Gastrocnemius medialis (tissue), 4 donors: ENCODE results near the gene MKLN1. TPM values are rescaled to one million over a fixed set of nuclear protein-coding genes. Genes with fewer than 3 reads are reported as not detected.
A peak's percentile ranks its signal among the peaks of the same experiment; 100 is the strongest.

Source experiments
- ATAC-seq, 2 donors: fragments of 150-250 bp; one replicate each; pipeline ENCODE4 v1.9.1; 2016
- DNase-seq, 2 donors: peaks; one replicate each; pipeline ENCODE4 v3.0.0-alpha.2; 2019
- H3K27ac ChIP-seq, 4 donors: fragments of 200-600 bp; sonication (generic); 1 replicate in 1 of 4; 2 replicates in 3 of 4; pipeline ENCODE4 v1.5.1; 2016 to 2018; ENCODE audit warnings: mild to moderate bottlenecking in 2 of 4, moderate library complexity in 1 of 4
- H3K27me3 ChIP-seq, 3 donors: fragments of 200-600 bp; sonication (generic) in 2 of 3; 1 replicate in 1 of 3; 2 replicates in 2 of 3; pipeline versions ENCODE4 v1.5.1 to v1.6.0; 2016 to 2019; ENCODE audit warnings: mild to moderate bottlenecking in 1 of 3, moderate library complexity in 1 of 3
- H3K36me3 ChIP-seq, 2 donors: fragments of 200-600 bp; sonication (generic) in 1 of 2; one replicate each; pipeline ENCODE4 v1.5.1; 2017 to 2018
- H3K4me1 ChIP-seq, 2 donors: fragments of 200-600 bp; sonication (generic) in 1 of 2; one replicate each; pipeline ENCODE4 v1.5.1; 2016 to 2017; ENCODE audit warnings: mild to moderate bottlenecking in 2 of 2
- H3K4me3 ChIP-seq, 4 donors: fragments of 200-600 bp; sonication (generic) in 3 of 4; 1 replicate in 1 of 4; 2 replicates in 3 of 4; pipeline ENCODE4 v1.5.1; 2016 to 2019; ENCODE audit warnings: mild to moderate bottlenecking in 2 of 4
- H3K9me3 ChIP-seq, 3 donors: fragments of 200-600 bp; sonication (generic) in 2 of 3; 1 replicate in 1 of 3; 2 replicates in 2 of 3; pipeline ENCODE4 v1.5.1; 2016 to 2019
- POLR2A ChIP-seq, 2 donors: fragments of 450-650 bp; IDR thresholded peaks; one replicate each; pipeline ENCODE4 v1.6.1; 2017; ENCODE audit warnings: antibody characterized with exemption in 2 of 2, mild to moderate bottlenecking in 2 of 2, moderate library complexity in 2 of 2
- in situ Hi-C, 4 donors: fragments of 200-750 bp; cut with MboI; loops; one replicate each; pipeline versions ENCODE4 v1.15.0 to v1.8.0; 2017; ENCODE audit warnings: low sequenced_read_pairs in 4 of 4
- intact Hi-C: fragments of 100-400 bp; cut with DNase I; formaldehyde crosslinking; loops from one replicate; pipeline ENCODE4 v1.15.1; 2023; ENCODE audit warnings: low total_unique reads
- total RNA-seq, 4 donors: library from RNA; depleted of rRNA; stranded (reverse); fragments of >200 nt; gene quantifications; one replicate each; pipeline versions ENCODE4 v1.1.0 to v1.2.3, GENCODE V29; 2016
- TF ChIP-seq, protein P1 (sequence below), 5 experiments: fragments of 450-650 bp in 3 of 5; fragments of 200-600 bp in 2 of 5; sonication (generic) in 2 of 5; IDR thresholded peaks in 4 of 5; conservative IDR thresholded peaks in 1 of 5; 1 replicate in 4 of 5; 2 replicates in 1 of 5; pipeline ENCODE4 v1.5.1; 2016 to 2019; ENCODE audit warnings: antibody characterized with exemption in 5 of 5, mild to moderate bottlenecking in 3 of 5, moderate library complexity in 3 of 5

The MKLN1 gene
- total RNA-seq, 4 donors from 2014 or later = 29.1 to 81.1 (median 48.9) TPM

DNA sequence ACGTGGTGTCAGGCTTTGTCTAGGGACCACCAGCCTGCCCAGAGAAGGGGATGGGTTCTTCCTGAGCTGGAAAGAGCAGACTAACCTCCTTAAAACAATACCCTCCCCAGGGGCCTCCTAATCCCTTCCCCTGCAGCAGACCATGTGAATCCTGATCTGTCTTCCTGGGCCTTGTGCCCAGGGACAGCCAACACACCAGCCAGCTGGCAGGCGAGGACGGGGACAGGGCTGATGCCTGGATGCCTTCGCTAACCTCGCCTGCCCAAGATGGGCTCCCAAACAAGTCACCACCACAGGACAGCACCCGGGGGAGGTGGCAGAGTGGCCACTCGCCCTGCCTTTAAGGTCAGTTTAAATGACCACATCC lies 211.1 kb downstream of the MKLN1 start:
- no peaks in the 10 kb centered on the region for H3K9me3 ChIP-seq
- intact Hi-C loops = loop anchor here (1.0 to 2.0 kb wide), 2 partner anchors 26 to 43 kb away; no protein-coding TSS in a partner anchor
- ATAC-seq (peak; percentile 77 to 80), DNase-seq (peak; percentile 63 to 78)
- H3K27ac ChIP-seq = peak overlapping the region; percentile 76 to 82 (median 79)
- H3K36me3 ChIP-seq = no peaks in the 10 kb centered on the region
- in situ Hi-C loops = no loop called here
- H3K4me1 ChIP-seq = peaks cover 41 to 61% of the 10 kb centered on the region in 2 donors
- H3K27me3 ChIP-seq = no peaks in the 10 kb centered on the region
- H3K4me3 ChIP-seq = no peak overlapping the region
- TF ChIP-seq, protein P1, sequence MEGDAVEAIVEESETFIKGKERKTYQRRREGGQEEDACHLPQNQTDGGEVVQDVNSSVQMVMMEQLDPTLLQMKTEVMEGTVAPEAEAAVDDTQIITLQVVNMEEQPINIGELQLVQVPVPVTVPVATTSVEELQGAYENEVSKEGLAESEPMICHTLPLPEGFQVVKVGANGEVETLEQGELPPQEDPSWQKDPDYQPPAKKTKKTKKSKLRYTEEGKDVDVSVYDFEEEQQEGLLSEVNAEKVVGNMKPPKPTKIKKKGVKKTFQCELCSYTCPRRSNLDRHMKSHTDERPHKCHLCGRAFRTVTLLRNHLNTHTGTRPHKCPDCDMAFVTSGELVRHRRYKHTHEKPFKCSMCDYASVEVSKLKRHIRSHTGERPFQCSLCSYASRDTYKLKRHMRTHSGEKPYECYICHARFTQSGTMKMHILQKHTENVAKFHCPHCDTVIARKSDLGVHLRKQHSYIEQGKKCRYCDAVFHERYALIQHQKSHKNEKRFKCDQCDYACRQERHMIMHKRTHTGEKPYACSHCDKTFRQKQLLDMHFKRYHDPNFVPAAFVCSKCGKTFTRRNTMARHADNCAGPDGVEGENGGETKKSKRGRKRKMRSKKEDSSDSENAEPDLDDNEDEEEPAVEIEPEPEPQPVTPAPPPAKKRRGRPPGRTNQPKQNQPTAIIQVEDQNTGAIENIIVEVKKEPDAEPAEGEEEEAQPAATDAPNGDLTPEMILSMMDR (IDR thresholded peaks at IDR 0.05 in 4 of 5, conservative IDR thresholded peaks at IDR 0.05 in 1 of 5) = no peak
- no peak for TF ChIP-seq POLR2A (IDR thresholded peaks at IDR 0.05)

DNA sequence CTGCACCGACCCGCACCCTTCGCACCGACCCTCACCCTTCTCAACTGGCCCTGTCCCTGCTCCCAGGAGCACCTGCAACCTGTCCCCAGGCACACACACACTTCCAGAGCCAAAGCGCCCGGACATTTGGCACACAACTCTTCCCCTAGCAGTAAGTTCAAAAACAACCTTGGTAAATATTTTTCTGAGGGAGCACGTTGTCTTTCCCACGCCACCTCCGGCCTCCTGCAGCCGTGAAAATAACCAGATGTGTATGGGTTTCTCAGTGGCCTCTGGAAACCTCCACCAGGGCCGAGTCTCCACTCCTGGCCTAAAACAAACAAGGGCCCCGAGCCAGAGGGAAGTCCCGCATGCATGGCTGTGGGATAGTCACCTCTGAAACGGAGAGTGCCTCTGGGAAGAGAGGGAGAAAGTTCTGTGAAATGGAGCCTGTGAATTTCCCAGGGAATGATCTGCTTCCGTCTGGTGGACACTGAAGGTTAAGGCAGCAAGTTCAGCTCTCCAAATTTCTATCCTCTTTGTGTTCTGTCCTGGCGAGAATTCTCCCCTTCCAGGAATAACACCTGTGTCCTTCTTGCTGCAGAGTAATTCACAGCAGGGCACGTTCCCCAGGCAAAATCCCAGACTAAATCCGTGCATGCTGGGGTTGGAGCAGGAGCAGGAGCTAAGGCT lies 213.0 kb downstream of the MKLN1 start:
- peak overlapping the region; percentile 62 to 82 (median 79) for H3K27ac ChIP-seq
- DNase-seq (peak; percentile 55 to 62), ATAC-seq (peak; percentile 57 to 73)
- no peaks in the 10 kb centered on the region for H3K27me3 ChIP-seq
- H3K36me3 ChIP-seq = no peaks in the 10 kb centered on the region
- no peak overlapping the region for H3K4me3 ChIP-seq
- in situ Hi-C loops = loop anchor here in 1 of 4 donors (10.0 kb wide), 1 partner anchor 114 kb away; no protein-coding TSS in a partner anchor
- intact Hi-C loops = no loop called here
- no peaks in the 10 kb centered on the region for H3K9me3 ChIP-seq
- peaks cover 41 to 60% of the 10 kb centered on the region in 2 donors for H3K4me1 ChIP-seq
- TF ChIP-seq, protein P1 (IDR thresholded peaks at IDR 0.05 in 4 of 5, conservative IDR thresholded peaks at IDR 0.05 in 1 of 5) = peak in 4 of 5 experiments; percentile 21 to 52 (median 33)
- TF ChIP-seq POLR2A (IDR thresholded peaks at IDR 0.05) = no peak

DNA sequence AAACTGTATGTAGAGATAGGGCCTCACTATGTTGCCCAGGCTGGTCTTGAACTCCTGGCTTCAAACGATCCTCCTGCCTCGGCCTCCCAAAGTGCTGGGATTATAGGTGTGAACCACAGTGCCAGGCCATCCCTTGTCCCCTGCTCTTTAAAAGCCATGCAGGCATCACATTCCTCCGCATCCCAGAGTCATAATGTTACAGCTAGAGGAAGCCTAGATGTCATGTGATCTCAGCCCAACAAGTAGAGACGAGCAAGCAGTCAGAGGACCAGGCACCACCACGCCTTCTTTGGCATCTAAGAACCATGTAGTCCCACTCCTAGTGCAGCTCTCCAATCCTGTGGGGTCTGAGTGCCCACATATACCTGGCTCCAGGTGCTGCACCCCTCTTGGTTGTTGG lies 215.6 kb downstream of the MKLN1 start:
- no peaks in the 10 kb centered on the region for H3K36me3 ChIP-seq
- DNase-seq (no peak), ATAC-seq (no peak)
- intact Hi-C loops = no loop called here
- in situ Hi-C loops = loop anchor here in 1 of 4 donors (10.0 kb wide), 1 partner anchor 112 kb away; no protein-coding TSS in a partner anchor
- H3K4me1 ChIP-seq = peaks cover 33 to 43% of the 10 kb centered on the region in 2 donors
- H3K27me3 ChIP-seq = no peaks in the 10 kb centered on the region
- peak overlapping the region; percentile 44 to 78 (median 76) for H3K27ac ChIP-seq
- no peak overlapping the region for H3K4me3 ChIP-seq
- H3K9me3 ChIP-seq = no peaks in the 10 kb centered on the region
- TF ChIP-seq, protein P1 (IDR thresholded peaks at IDR 0.05 in 4 of 5, conservative IDR thresholded peaks at IDR 0.05 in 1 of 5) = no peak
- TF ChIP-seq POLR2A (IDR thresholded peaks at IDR 0.05) = no peak

DNA sequence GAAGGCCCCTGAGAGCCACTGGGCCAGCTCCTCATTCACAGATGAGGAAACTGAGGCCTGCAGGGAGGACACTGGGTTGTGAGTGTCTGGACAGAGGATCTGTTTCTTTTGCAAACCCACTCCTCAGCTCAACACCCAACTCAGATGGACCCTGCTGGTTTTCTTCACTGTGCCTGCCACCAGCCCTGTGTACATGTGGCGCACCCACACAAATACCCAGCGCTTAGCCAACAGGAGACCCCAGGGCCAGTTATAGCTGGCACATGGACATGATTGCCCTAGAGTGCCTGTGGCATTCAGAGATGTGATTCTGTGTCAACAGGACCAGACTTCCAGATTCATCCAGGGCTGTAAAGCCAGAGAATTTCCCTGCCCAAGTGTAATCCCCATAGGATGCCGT lies 216.3 kb downstream of the MKLN1 start:
- Histone ChIP-seq H3K4me1 (peaks cover 26 to 36% of the 10 kb centered on the region in 2 donors), H3K36me3 (no peaks in the 10 kb centered on the region), H3K27me3 (no peaks in the 10 kb centered on the region), H3K27ac (peak overlapping the region; percentile 44 to 78 (median 76)), H3K9me3 (no peaks in the 10 kb centered on the region), H3K4me3 (no peak overlapping the region)
- no peak for ATAC-seq
- intact Hi-C loops = no loop called here
- in situ Hi-C loops = loop anchor here in 1 of 4 donors (10.0 kb wide), 1 partner anchor 111 kb away; no protein-coding TSS in a partner anchor
- DNase-seq = no peak
- TF ChIP-seq, protein P1 (IDR thresholded peaks at IDR 0.05 in 4 of 5, conservative IDR thresholded peaks at IDR 0.05 in 1 of 5) = no peak
- no peak for TF ChIP-seq POLR2A (IDR thresholded peaks at IDR 0.05)
